SK-N-SH (cell line): ENCODE data around the gene NCLN. TPM values are rescaled to one million over a fixed set of nuclear protein-coding genes. Genes with fewer than 3 reads are reported as not detected.

ENCODE experiments used
- CTCF ChIA-PET: fragments of 300-600, 350-600 bp; formaldehyde crosslinking; extraction: SDS; loops from one replicate; lab custom pipeline; 2021; lab: Yijun Ruan, JAX
- POLR2A ChIA-PET: fragments of 350-600 bp; sonication (Branson Sonifier 250); formaldehyde crosslinking; extraction: SDS; loops from one replicate; lab custom pipeline; 2020; ENCODE audit warnings: antibody characterized with exemption, inconsistent platforms; lab: Yijun Ruan, JAX
- DNase-seq: peaks from one replicate; pipeline ENCODE4 v3.0.0; 2012
- H2AFZ ChIP-seq: fragments of 200-600 bp; sonication (generic); 2 replicates; pipeline ENCODE4 v1.8.1; 2016; ENCODE audit warnings: antibody characterized with exemption, mild to moderate bottlenecking, low read depth
- H3F3A ChIP-seq: fragments of 200-600 bp; sonication (generic); replicated peaks from 2 replicates; pipeline ENCODE3; 2016; ENCODE audit warnings: antibody characterized with exemption, mild to moderate bottlenecking; ENCODE audit not compliant: insufficient read depth
- H3K27ac ChIP-seq, 2 experiments: fragments of 200-500 bp in 1 of 2; fragments of 200-600 bp in 1 of 2; sonication (Bioruptor generic) in 1 of 2; sonication (generic), shearing (Covaris generic) in 1 of 2; 2 replicates each; pipeline versions ENCODE4 v1.5.1 to v1.6.1; 2014 to 2016; ENCODE audit warnings: low read depth in 2 of 2, inconsistent platforms in 1 of 2, low read length in 1 of 2, mild to moderate bottlenecking in 1 of 2, mixed read lengths in 1 of 2
- H3K27me3 ChIP-seq: fragments of 200-600 bp; sonication (generic), shearing (Covaris generic); 2 replicates; pipeline ENCODE4 v1.6.1; 2016; ENCODE audit warnings: mixed run types; ENCODE audit not compliant: insufficient read depth
- H3K36me3 ChIP-seq, 2 experiments: fragments of 200-500 bp in 1 of 2; fragments of 200-600 bp in 1 of 2; sonication (Bioruptor generic) in 1 of 2; sonication (generic) in 1 of 2; replicated peaks in 1 of 2; 2 replicates each; pipeline versions ENCODE3 to v1.5.1; 2014 to 2016; ENCODE audit warnings: low read length in 1 of 2, mild to moderate bottlenecking in 1 of 2; ENCODE audit not compliant: insufficient read depth in 2 of 2, control insufficient read depth in 1 of 2
- H3K4me1 ChIP-seq, 2 experiments: fragments of 200-500 bp in 1 of 2; fragments of 200-600 bp in 1 of 2; sonication (Bioruptor generic) in 1 of 2; sonication (generic), shearing (Covaris generic) in 1 of 2; 2 replicates each; pipeline versions ENCODE4 v1.5.1 to v1.6.1; 2014 to 2016; ENCODE audit warnings: low read depth in 1 of 2, low read length in 1 of 2, mixed run types in 1 of 2; ENCODE audit not compliant: insufficient read depth in 2 of 2, control insufficient read depth in 1 of 2
- H3K4me2 ChIP-seq: fragments of 200-600 bp; sonication (generic), shearing (Covaris generic); 2 replicates; pipeline ENCODE4 v1.6.1; 2017; ENCODE audit warnings: mixed run types
- H3K4me3 ChIP-seq, 2 experiments: fragments of 200-500 bp in 1 of 2; fragments of 200-600 bp in 1 of 2; sonication (Bioruptor generic) in 1 of 2; sonication (generic), shearing (Covaris generic) in 1 of 2; 2 replicates each; pipeline versions ENCODE4 v1.5.1 to v1.8.1; 2014 to 2016; ENCODE audit warnings: low read depth in 2 of 2, inconsistent platforms in 1 of 2, low read length in 1 of 2, mild to moderate bottlenecking in 1 of 2, mixed read lengths in 1 of 2, moderate library complexity in 1 of 2
- H3K79me2 ChIP-seq: fragments of 200-600 bp; sonication (generic); 2 replicates; pipeline ENCODE4 v1.8.1; 2017; ENCODE audit warnings: mild to moderate bottlenecking; ENCODE audit not compliant: insufficient read depth
- H3K9ac ChIP-seq: fragments of 200-600 bp; sonication (generic); 2 replicates; pipeline ENCODE4 v1.6.1; 2017; ENCODE audit warnings: mixed run types
- H3K9me2 ChIP-seq: fragments of 200-600 bp; sonication (generic); 2 replicates; pipeline ENCODE4 v1.6.1; 2017; ENCODE audit warnings: mixed run types
- H3K9me3 ChIP-seq: fragments of 200-600 bp; sonication (generic); 2 replicates; pipeline ENCODE4 v1.6.1; 2017; ENCODE audit warnings: mixed run types, mild to moderate bottlenecking, moderate library complexity
- H4K20me1 ChIP-seq: fragments of 200-600 bp; sonication (generic); 2 replicates; pipeline ENCODE4 v1.6.1; 2017; ENCODE audit warnings: mild to moderate bottlenecking, mixed run types; ENCODE audit not compliant: insufficient read depth
- FOSL2 ChIP-seq: IDR thresholded peaks from 2 replicates; pipeline ENCODE4 v1.4.0; 2012; ENCODE audit warnings: low read depth, mild to moderate bottlenecking, moderate library complexity, borderline replicate concordance
- FOXM1 ChIP-seq: IDR thresholded peaks from 2 replicates; pipeline ENCODE4 v1.4.0; 2012; ENCODE audit warnings: low read depth, mild to moderate bottlenecking
- GABPA ChIP-seq: IDR thresholded peaks from 2 replicates; pipeline ENCODE4 v1.4.0; 2012; ENCODE audit warnings: low read depth, mild to moderate bottlenecking
- MXI1 ChIP-seq: IDR thresholded peaks from 2 replicates; pipeline ENCODE4 v1.6.1; 2012; ENCODE audit warnings: mild to moderate bottlenecking, low read depth, low read length, improper control_type of control experiment
- SMC3 ChIP-seq: IDR thresholded peaks from 2 replicates; pipeline ENCODE4 v1.6.1; 2012; ENCODE audit warnings: low read depth, low read length, improper control_type of control experiment
- TEAD4 ChIP-seq: IDR thresholded peaks from 2 replicates; pipeline ENCODE4 v1.4.0; 2012; ENCODE audit warnings: mild to moderate bottlenecking, borderline replicate concordance; ENCODE audit not compliant: insufficient read depth
- WGBS: methylation state at CpG from one replicate; pipeline ENCODE4 v1.1.6; 2017; ENCODE audit warnings: low lambda C conversion rate; 5-methylcytosine and 5-hydroxymethylcytosine counted together
- polyA plus RNA-seq, 3 experiments: library from polyadenylated mRNA; depleted of rRNA; stranded (reverse); fragments of >200 nt; gene quantifications; 2 replicates each; pipeline ENCODE4 v1.2.3, GENCODE V29; 2012
- TF ChIP-seq, protein P1 (sequence below): fragments of 150-350 bp; IDR thresholded peaks from 2 replicates; pipeline ENCODE4 v1.6.1; 2017; ENCODE audit warnings: antibody characterized with exemption, low read length, low read depth, borderline replicate concordance
- TF ChIP-seq, protein P2 (sequence below): fragments of 200-600 bp; sonication (generic); IDR thresholded peaks from 2 replicates; pipeline ENCODE4 v1.6.1; 2017; ENCODE audit warnings: antibody characterized with exemption, mild to moderate bottlenecking, moderate library complexity
- TF ChIP-seq, protein P3 (sequence below): IDR thresholded peaks from 2 replicates; pipeline ENCODE4 v1.6.1; 2012; ENCODE audit warnings: mild to moderate bottlenecking, low read depth, low read length, moderate library complexity
- TF ChIP-seq, protein P4 (sequence below): IDR thresholded peaks from 2 replicates; pipeline ENCODE4; 2012

NCLN gene
- polyA plus RNA-seq, 1 of the 3 experiments (the other 2 are of a cell fraction): 69.0 TPM

DNA sequence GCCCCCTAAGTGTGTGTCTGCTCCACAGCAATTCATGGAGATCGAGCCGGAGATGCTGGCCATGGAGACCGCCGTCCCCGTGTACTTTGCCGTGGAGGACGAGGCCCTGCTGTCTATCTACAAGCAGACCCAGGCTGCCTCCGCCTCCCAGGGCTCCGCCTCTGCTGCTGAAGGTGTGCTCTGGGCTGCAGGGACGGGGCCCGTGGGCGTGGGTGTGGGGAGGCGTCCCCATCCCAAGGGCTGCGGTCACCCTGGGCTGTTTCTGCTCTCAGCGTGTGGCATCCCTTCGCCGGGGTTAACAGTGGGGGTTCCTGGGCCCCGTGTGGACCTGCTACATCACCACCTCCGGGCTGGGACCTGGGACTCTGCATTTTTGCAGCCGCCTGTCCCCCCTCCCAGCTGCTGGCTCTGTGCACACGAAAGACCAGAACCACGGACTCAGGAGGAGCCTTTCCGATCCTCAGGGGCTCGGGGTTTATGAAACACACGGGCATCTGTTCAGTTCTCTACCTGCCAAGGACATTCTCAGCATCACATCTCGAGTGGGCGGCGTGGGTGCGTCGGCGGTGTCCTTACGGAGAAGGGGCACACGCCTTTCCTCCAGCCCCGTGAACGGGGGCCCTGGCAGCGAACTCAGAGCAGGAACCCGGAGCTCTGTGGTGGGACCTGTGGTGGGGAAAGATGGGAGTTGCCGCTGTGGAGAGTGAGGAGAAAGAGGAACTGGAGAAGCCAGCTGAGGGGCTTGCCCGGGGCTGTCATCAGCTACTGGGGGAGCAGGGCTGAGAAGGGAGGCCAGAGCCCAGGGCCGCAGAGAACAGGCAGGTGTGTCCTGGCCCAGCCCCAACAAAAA lies 7.8 kb downstream of the NCLN start:
- WGBS: 96% methylated on average over 23 of the region's 40 CpGs
- POLR2A ChIA-PET: no interaction called here
- peaks cover 46% of the 10 kb centered on the region for H3K79me2 ChIP-seq
- no peak overlapping the region for H3K4me3 ChIP-seq
- CTCF ChIA-PET: interaction anchor here (1.7 to 2.7 kb wide), 2 partner anchors 17 to 31 kb away, joined by 3 to 9 read pairs; partner anchors contain the start of gene CELF5
- no peaks in the 10 kb centered on the region for H3K27me3 ChIP-seq
- no peaks in the 10 kb centered on the region; a peak in 1 of 4 replicates for H3K4me1 ChIP-seq
- H3K36me3 ChIP-seq: peaks cover 5 to 19% of the 10 kb centered on the region in 2 experiments
- no peaks in the 10 kb centered on the region for H3K9me2 ChIP-seq
- TF ChIP-seq, protein P1, sequence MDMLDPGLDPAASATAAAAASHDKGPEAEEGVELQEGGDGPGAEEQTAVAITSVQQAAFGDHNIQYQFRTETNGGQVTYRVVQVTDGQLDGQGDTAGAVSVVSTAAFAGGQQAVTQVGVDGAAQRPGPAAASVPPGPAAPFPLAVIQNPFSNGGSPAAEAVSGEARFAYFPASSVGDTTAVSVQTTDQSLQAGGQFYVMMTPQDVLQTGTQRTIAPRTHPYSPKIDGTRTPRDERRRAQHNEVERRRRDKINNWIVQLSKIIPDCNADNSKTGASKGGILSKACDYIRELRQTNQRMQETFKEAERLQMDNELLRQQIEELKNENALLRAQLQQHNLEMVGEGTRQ: no peak
- TF ChIP-seq GABPA (no peak), FOXM1 (no peak), SMC3 (no peak), TEAD4 (no peak), MXI1 (no peak), FOSL2 (no peak)
- TF ChIP-seq, protein P2, sequence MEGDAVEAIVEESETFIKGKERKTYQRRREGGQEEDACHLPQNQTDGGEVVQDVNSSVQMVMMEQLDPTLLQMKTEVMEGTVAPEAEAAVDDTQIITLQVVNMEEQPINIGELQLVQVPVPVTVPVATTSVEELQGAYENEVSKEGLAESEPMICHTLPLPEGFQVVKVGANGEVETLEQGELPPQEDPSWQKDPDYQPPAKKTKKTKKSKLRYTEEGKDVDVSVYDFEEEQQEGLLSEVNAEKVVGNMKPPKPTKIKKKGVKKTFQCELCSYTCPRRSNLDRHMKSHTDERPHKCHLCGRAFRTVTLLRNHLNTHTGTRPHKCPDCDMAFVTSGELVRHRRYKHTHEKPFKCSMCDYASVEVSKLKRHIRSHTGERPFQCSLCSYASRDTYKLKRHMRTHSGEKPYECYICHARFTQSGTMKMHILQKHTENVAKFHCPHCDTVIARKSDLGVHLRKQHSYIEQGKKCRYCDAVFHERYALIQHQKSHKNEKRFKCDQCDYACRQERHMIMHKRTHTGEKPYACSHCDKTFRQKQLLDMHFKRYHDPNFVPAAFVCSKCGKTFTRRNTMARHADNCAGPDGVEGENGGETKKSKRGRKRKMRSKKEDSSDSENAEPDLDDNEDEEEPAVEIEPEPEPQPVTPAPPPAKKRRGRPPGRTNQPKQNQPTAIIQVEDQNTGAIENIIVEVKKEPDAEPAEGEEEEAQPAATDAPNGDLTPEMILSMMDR: no peak
- TF ChIP-seq, protein P3, sequence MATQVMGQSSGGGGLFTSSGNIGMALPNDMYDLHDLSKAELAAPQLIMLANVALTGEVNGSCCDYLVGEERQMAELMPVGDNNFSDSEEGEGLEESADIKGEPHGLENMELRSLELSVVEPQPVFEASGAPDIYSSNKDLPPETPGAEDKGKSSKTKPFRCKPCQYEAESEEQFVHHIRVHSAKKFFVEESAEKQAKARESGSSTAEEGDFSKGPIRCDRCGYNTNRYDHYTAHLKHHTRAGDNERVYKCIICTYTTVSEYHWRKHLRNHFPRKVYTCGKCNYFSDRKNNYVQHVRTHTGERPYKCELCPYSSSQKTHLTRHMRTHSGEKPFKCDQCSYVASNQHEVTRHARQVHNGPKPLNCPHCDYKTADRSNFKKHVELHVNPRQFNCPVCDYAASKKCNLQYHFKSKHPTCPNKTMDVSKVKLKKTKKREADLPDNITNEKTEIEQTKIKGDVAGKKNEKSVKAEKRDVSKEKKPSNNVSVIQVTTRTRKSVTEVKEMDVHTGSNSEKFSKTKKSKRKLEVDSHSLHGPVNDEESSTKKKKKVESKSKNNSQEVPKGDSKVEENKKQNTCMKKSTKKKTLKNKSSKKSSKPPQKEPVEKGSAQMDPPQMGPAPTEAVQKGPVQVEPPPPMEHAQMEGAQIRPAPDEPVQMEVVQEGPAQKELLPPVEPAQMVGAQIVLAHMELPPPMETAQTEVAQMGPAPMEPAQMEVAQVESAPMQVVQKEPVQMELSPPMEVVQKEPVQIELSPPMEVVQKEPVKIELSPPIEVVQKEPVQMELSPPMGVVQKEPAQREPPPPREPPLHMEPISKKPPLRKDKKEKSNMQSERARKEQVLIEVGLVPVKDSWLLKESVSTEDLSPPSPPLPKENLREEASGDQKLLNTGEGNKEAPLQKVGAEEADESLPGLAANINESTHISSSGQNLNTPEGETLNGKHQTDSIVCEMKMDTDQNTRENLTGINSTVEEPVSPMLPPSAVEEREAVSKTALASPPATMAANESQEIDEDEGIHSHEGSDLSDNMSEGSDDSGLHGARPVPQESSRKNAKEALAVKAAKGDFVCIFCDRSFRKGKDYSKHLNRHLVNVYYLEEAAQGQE: no peak
- TF ChIP-seq, protein P4, sequence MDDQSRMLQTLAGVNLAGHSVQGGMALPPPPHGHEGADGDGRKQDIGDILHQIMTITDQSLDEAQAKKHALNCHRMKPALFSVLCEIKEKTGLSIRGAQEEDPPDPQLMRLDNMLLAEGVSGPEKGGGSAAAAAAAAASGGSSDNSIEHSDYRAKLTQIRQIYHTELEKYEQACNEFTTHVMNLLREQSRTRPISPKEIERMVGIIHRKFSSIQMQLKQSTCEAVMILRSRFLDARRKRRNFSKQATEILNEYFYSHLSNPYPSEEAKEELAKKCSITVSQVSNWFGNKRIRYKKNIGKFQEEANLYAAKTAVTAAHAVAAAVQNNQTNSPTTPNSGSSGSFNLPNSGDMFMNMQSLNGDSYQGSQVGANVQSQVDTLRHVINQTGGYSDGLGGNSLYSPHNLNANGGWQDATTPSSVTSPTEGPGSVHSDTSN: no peak
- TF ChIP-seq, all 33 proteins: peak for 0
- Histone ChIP-seq H2AFZ (no peak overlapping the region), H3F3A (no peaks in the 10 kb centered on the region), H3K9me3 (no peaks in the 10 kb centered on the region), H4K20me1 (peaks cover 17% of the 10 kb centered on the region; the same call in 1 of the 2 replicates), H3K4me2 (no peak overlapping the region), H3K27ac (no peak overlapping the region), H3K9ac (no peak overlapping the region)
- DNase-seq: no peak
